GM15510 (cell line): ENCODE measurements around the gene EIF1AD.

Experiments used
- POLR2A ChIP-seq: IDR thresholded peaks from 3 replicates; pipeline ENCODE4 v1.6.1; 2011; ENCODE audit warnings: borderline replicate concordance; ENCODE audit not compliant: insufficient read length; ENCODE audit errors: extremely low read depth

Gene EIF1AD

DNA sequence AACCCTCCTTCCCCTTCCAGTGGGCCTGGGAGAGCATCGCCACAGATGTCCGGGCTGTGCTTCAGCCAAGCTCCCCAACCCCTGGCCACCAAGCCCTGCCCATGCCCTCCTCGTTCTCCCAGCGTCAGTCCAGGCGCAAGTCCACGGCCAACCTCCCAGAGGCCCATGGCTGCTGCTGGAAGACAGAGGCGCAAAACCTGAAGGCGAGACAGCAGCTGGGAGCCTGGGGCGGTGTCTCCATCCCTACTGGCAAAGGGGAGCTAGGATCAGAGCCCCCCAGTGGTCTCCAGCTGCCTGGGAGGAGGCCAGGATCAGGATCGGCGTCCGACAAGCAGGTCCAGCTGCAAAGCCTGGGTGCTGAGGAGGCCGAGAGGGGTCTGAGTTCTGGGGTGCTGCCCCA is 54.8 kb downstream of the EIF1AD start:
- no peak for TF ChIP-seq POLR2A

- TF ChIP-seq POLR2A: no peak
Measured at GRCh38 chr11:65946655-65947054, 55.3 kb downstream of the EIF1AD start.
